OCI-LY3 (cell line): ENCODE data around the gene CHTF18.

Experiments
- CTCF ChIP-seq: fragments of 200-600, 300-600 bp; sonication (generic); IDR thresholded peaks from 2 replicates; pipeline ENCODE4 v1.5.1; 2014; ENCODE audit warnings: antibody characterized with exemption, low read length, low read depth
- EZH2phosphoT487 ChIP-seq: fragments of 200-600 bp; shearing (Covaris generic); IDR thresholded peaks from 2 replicates; pipeline ENCODE4 v1.6.1; 2018; ENCODE audit warnings: antibody characterized with exemption, mixed run types, low read depth

DNA sequence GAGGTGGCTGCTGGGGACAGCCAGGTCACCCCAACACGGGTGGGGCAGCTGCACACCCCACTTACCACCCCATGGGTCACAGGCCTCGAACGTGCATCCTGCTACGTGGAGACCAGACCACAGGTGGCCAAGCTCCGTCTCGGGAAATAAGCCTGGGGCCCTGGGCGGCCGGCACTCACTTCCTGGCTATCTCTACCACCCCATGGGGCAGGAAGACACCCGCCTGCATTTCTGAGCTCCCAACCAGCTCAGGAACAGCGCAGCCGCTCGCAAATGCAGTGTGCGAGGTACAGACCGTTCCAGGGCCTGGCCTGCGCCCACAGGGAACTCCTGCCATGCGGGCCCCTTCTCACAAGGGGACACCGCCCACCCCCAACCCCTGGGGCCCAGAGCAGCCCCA is 17.1 kb downstream of the CHTF18 start:
- TF ChIP-seq EZH2phosphoT487 (no peak), CTCF (no peak)
